IMR-90 (cell line): Measurements from ENCODE around the gene TRIM33. TPM values are rescaled to one million over a fixed set of nuclear protein-coding genes. Genes with fewer than 3 reads are reported as not detected.

Experiments
- ATAC-seq: fragments of 200-7000 bp; cut with Tn5 transposase; 2 replicates; pipeline ENCODE4 v1.9.1; 2020; ENCODE audit warnings: low read depth, mild to moderate bottlenecking, moderate library complexity
- BruUV-seq: library from RNA; stranded (reverse); fragments of 400-500 nt; replicated peaks from 2 replicates; lab custom pipeline; 2021; lab: Mats Ljungman, UMichigan
- CTCF ChIA-PET: fragments of 300-600 bp; formaldehyde crosslinking; extraction: SDS; loops from one replicate; lab custom pipeline; 2021; ENCODE audit warnings: antibody characterized with exemption; lab: Yijun Ruan, JAX
- POLR2A ChIA-PET: fragments of 300-600 bp; sonication (Branson Sonifier 250); formaldehyde crosslinking; loops from one replicate; lab custom pipeline; 2022; ENCODE audit warnings: antibody characterized with exemption; ENCODE audit not compliant: unreplicated experiment; lab: Charles Lee
- DNase-seq: peaks from one replicate; pipeline ENCODE4 v3.0.0; 2013
- H2AFZ ChIP-seq: replicated peaks from 2 replicates; pipeline ENCODE3; 2013; ENCODE audit warnings: low read length, mild to moderate bottlenecking; ENCODE audit not compliant: poor library complexity
- H2AK5ac ChIP-seq: 2 replicates; pipeline ENCODE4 v1.6.1; 2013; ENCODE audit warnings: low read depth, low read length, inconsistent platforms
- H2AK9ac ChIP-seq: replicated peaks from 2 replicates; pipeline ENCODE3; 2013; ENCODE audit warnings: mild to moderate bottlenecking, low read depth, low read length, moderate library complexity; ENCODE audit not compliant: poor library complexity
- H2BK120ac ChIP-seq: 2 replicates; pipeline ENCODE4 v1.6.1; 2013; ENCODE audit warnings: low read depth, low read length, inconsistent platforms
- H2BK15ac ChIP-seq: 3 replicates; pipeline ENCODE4 v1.6.1; 2013; ENCODE audit warnings: low read depth, low read length, inconsistent platforms
- H2BK20ac ChIP-seq: 2 replicates; pipeline ENCODE4 v1.6.1; 2013; ENCODE audit warnings: low read depth, mild to moderate bottlenecking, inconsistent platforms, low read length, moderate library complexity
- H2BK5ac ChIP-seq: 2 replicates; pipeline ENCODE4 v1.6.1; 2013; ENCODE audit warnings: mild to moderate bottlenecking, low read depth, low read length, inconsistent platforms; ENCODE audit not compliant: poor library complexity, severe bottlenecking
- H3K14ac ChIP-seq: replicated peaks from 2 replicates; pipeline ENCODE4 v1.6.1; 2013; ENCODE audit warnings: low read depth, low read length, inconsistent platforms
- H3K18ac ChIP-seq: 2 replicates; pipeline ENCODE4 v1.6.1; 2013; ENCODE audit warnings: low read depth, low read length, control low read depth
- H3K23ac ChIP-seq: 2 replicates; pipeline ENCODE4 v1.6.1; 2013; ENCODE audit warnings: low read depth, low read length, inconsistent platforms
- H3K27ac ChIP-seq: 2 replicates; pipeline ENCODE4 v1.5.1; 2013; ENCODE audit warnings: mild to moderate bottlenecking, control low read depth, low read length; ENCODE audit not compliant: insufficient read depth
- H3K27me3 ChIP-seq: 2 replicates; pipeline ENCODE4 v1.6.1; 2013; ENCODE audit warnings: low read length; ENCODE audit not compliant: control insufficient read depth, insufficient read depth
- H3K36me3 ChIP-seq: 2 replicates; pipeline ENCODE4 v1.6.1; 2013; ENCODE audit warnings: low read length, mixed read lengths; ENCODE audit not compliant: control insufficient read depth, insufficient read depth
- H3K4ac ChIP-seq: 2 replicates; pipeline ENCODE4 v1.6.1; 2013; ENCODE audit warnings: low read depth, low read length, inconsistent platforms
- H3K4me1 ChIP-seq: 2 replicates; pipeline ENCODE4 v1.6.1; 2013; ENCODE audit warnings: low read length, mixed read lengths; ENCODE audit not compliant: control insufficient read depth, insufficient read depth
- H3K4me2 ChIP-seq: 2 replicates; pipeline ENCODE4 v1.6.1; 2013; ENCODE audit warnings: low read depth, mild to moderate bottlenecking, control low read depth, low read length, moderate library complexity
- H3K4me3 ChIP-seq: 2 replicates; pipeline ENCODE4 v1.5.1; 2013; ENCODE audit warnings: low read depth, mild to moderate bottlenecking, control low read depth, low read length, moderate library complexity; ENCODE audit not compliant: insufficient read depth
- H3K56ac ChIP-seq: 2 replicates; pipeline ENCODE4 v1.6.1; 2013; ENCODE audit warnings: low read length, inconsistent platforms; ENCODE audit not compliant: insufficient read depth; ENCODE audit errors: extremely low read depth
- H3K79me1 ChIP-seq, 2 experiments: 2 replicates each; pipeline ENCODE4 v1.6.1; 2013; ENCODE audit warnings: low read length in 2 of 2, inconsistent platforms in 1 of 2, low read depth in 1 of 2
- H3K9ac ChIP-seq: 2 replicates; pipeline ENCODE4 v1.6.1; 2013; ENCODE audit warnings: low read depth, low read length, control low read depth
- H3K9me1 ChIP-seq: 2 replicates; pipeline ENCODE4 v1.6.1; 2013; ENCODE audit warnings: low read length, inconsistent platforms; ENCODE audit not compliant: insufficient read depth
- H3K9me3 ChIP-seq: 2 replicates; pipeline ENCODE4 v1.6.1; 2013; ENCODE audit warnings: low read length; ENCODE audit not compliant: control insufficient read depth, insufficient read depth
- H4K20me1 ChIP-seq: 2 replicates; pipeline ENCODE4 v1.6.1; 2013; ENCODE audit warnings: low read length, inconsistent platforms; ENCODE audit not compliant: insufficient read depth
- H4K5ac ChIP-seq: 2 replicates; pipeline ENCODE4 v1.6.1; 2013; ENCODE audit warnings: mild to moderate bottlenecking, low read depth, low read length, control low read depth
- H4K8ac ChIP-seq, 2 experiments: 2 replicates each; pipeline ENCODE4 v1.6.1; 2013; ENCODE audit warnings: low read depth in 2 of 2, low read length in 2 of 2, control low read depth in 1 of 2, inconsistent platforms in 1 of 2
- H4K91ac ChIP-seq: 2 replicates; pipeline ENCODE4 v1.6.1; 2013; ENCODE audit warnings: low read depth, low read length, inconsistent platforms; ENCODE audit not compliant: insufficient read depth
- BHLHE40 ChIP-seq: fragments of 150-350 bp; IDR thresholded peaks from 2 replicates; pipeline ENCODE4 v1.6.1; 2016; ENCODE audit warnings: mild to moderate bottlenecking, low read depth, low read length
- CEBPB ChIP-seq: IDR thresholded peaks from 2 replicates; pipeline ENCODE4 v1.6.1; 2012; ENCODE audit warnings: low read depth, low read length, improper control_type of control experiment
- CHD1 ChIP-seq: IDR thresholded peaks from 2 replicates; pipeline ENCODE4 v1.6.1; 2012; ENCODE audit warnings: low read depth, low read length, improper control_type of control experiment
- CTCF ChIP-seq: conservative IDR thresholded peaks from 2 replicates; pipeline ENCODE4 v1.5.1; 2012; ENCODE audit warnings: mild to moderate bottlenecking, low read depth, low read length, improper control_type of control experiment
- MAFK ChIP-seq: IDR thresholded peaks from 2 replicates; pipeline ENCODE4 v1.6.1; 2012; ENCODE audit warnings: low read depth, low read length, improper control_type of control experiment
- MAZ ChIP-seq: IDR thresholded peaks from 2 replicates; pipeline ENCODE4 v1.6.1; 2012; ENCODE audit warnings: low read depth, mild to moderate bottlenecking, low read length, improper control_type of control experiment, moderate library complexity, borderline replicate concordance
- MXI1 ChIP-seq: IDR thresholded peaks from 2 replicates; pipeline ENCODE4 v1.6.1; 2012; ENCODE audit warnings: low read depth, mild to moderate bottlenecking, low read length, moderate library complexity, borderline replicate concordance
- NFE2L2 ChIP-seq: fragments of 150-350 bp; IDR thresholded peaks from 2 replicates; pipeline ENCODE4 v1.6.1; 2016; ENCODE audit warnings: low read depth, mild to moderate bottlenecking, low read length
- POLR2A ChIP-seq: IDR thresholded peaks from 2 replicates; pipeline ENCODE4 v1.6.1; 2012; ENCODE audit warnings: mild to moderate bottlenecking, low read depth, low read length
- RCOR1 ChIP-seq: IDR thresholded peaks from 2 replicates; pipeline ENCODE4 v1.6.1; 2012; ENCODE audit warnings: mild to moderate bottlenecking, low read length, improper control_type of control experiment; ENCODE audit not compliant: insufficient replicate concordance
- RFX5 ChIP-seq: IDR thresholded peaks from 2 replicates; pipeline ENCODE4 v1.8.0; 2012; ENCODE audit warnings: low read depth, mild to moderate bottlenecking, low read length, moderate library complexity
- SMC3 ChIP-seq: fragments of 150-350 bp; IDR thresholded peaks from 2 replicates; pipeline ENCODE4 v1.6.1; 2016; ENCODE audit warnings: low read depth, mild to moderate bottlenecking, antibody characterized with exemption, low read length, moderate library complexity
- WGBS, 2 experiments: methylation state at CpG; one replicate each; pipeline versions ENCODE4 v1.1.5 to v1.1.7; 2013; ENCODE audit warnings: missing lambda C conversion rate in 2 of 2; ENCODE audit not compliant: insufficient read length in 1 of 2; ENCODE audit errors: extremely low coverage in 2 of 2; 5-methylcytosine and 5-hydroxymethylcytosine counted together
- dilution Hi-C: fragments of 300-500 bp; cut with HindIII; formaldehyde crosslinking; loops from one replicate; pipeline ENCODE4 v1.14.3; 2018; ENCODE audit warnings: low sequenced_read_pairs; ENCODE audit not compliant: unreplicated experiment
- in situ Hi-C: fragments of 300-500 bp; cut with MboI; formaldehyde crosslinking; loops from 3 replicates; pipeline ENCODE4 v1.14.3; 2019; ENCODE audit warnings: low sequenced_read_pairs, inconsistent platforms, mixed read lengths
- intact Hi-C: fragments of 100-400 bp; cut with micrococcal nuclease; formaldehyde crosslinking; loops from 2 replicates; pipeline ENCODE4 v1.10.0; 2022
- polyA plus RNA-seq, 3 experiments: library from polyadenylated mRNA; depleted of rRNA; stranded (reverse); fragments of >200 nt; gene quantifications; 2 replicates each; pipeline ENCODE4 v1.2.3, GENCODE V29; 2012; ENCODE audit warnings: low replicate concordance in 1 of 3
- total RNA-seq: library from RNA; depleted of rRNA; stranded (reverse); fragments of >200 nt; gene quantifications from 2 replicates; pipeline ENCODE4 v1.2.3, GENCODE V29; 2012
- TF ChIP-seq, protein P1 (sequence below): fragments of 150-350 bp; IDR thresholded peaks from 2 replicates; pipeline ENCODE4 v1.6.1; 2016; ENCODE audit warnings: low read depth, mild to moderate bottlenecking, low read length, moderate library complexity, borderline replicate concordance
- TF ChIP-seq, protein P2 (sequence below): fragments of 150-350 bp; IDR thresholded peaks from 2 replicates; pipeline ENCODE4 v1.6.1; 2017; ENCODE audit warnings: mild to moderate bottlenecking, antibody characterized with exemption, low read length, low read depth

The TRIM33 gene
- total and polyA plus RNA-seq, 2 of the 4 experiments (the other 2 are of a cell fraction), result 9.5 to 40.1 TPM

DNA sequence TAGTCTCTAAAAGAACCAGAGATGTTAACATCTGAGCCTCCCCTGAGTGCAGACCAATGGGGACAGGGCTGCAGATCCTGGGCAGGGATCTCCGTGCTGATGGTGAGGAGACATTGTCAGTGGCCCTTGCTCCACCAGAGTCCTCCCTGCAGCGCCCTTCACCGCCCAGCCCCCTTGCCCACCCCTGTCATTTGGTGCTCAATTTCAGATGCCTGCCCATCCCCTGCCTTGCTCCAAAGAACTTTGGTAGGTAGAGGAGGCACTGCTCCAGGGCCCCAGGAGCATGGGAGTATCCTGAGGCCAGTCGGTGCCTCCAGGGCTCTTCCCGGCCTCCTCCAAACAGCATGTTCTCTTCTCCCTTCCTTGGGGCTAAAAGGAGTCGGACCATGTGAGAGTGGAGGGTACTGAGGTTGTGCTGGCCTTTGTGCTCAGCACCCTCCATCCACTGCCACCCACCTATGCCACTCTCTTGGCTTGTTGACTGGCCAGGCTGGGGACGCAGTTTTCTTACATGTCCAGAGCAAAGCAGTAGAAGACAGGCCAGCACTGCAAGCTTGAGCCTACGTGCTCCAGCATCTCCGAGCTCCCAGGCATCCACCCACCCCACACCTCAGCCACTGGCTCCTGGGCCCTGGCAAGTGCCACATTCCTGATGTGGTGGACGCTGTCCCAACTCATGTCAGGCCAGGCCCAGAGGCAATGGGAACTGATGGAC, 160.1 kb downstream of the TRIM33 start:
- Histone ChIP-seq H3K36me3 (no peaks in the 10 kb centered on the region), H2BK5ac (no peak overlapping the region), H3K56ac (no peak overlapping the region), H2AFZ (no peak overlapping the region), H4K8ac (no peak overlapping the region), H3K9me1 (no peaks in the 10 kb centered on the region), H2BK15ac (no peak overlapping the region), H4K20me1 (no peaks in the 10 kb centered on the region), H3K27ac (no peak overlapping the region), H3K27me3 (peaks cover 5% of the 10 kb centered on the region; the same call in 1 of the 2 replicates), H4K5ac (no peak overlapping the region), H3K4me2 (no peak overlapping the region), H3K79me1 (no peaks in the 10 kb centered on the region), H2BK120ac (no peak overlapping the region), H3K18ac (no peak overlapping the region), H3K4me1 (peaks cover 6% of the 10 kb centered on the region; the same call in 1 of the 2 replicates), H3K23ac (no peak overlapping the region), H3K14ac (no peak overlapping the region), H3K4ac (no peak overlapping the region), H3K4me3 (no peak overlapping the region), H2AK5ac (no peak overlapping the region), H3K9me3 (no peaks in the 10 kb centered on the region), H3K9ac (no peak overlapping the region), H2AK9ac (no peak overlapping the region), H2BK20ac (no peak overlapping the region), H4K91ac (no peak overlapping the region)
- BruUV-seq, result no TSS peak
- TF ChIP-seq CTCF (no peak), NFE2L2 (no peak), MAZ (no peak), BHLHE40 (no peak), SMC3 (no peak), RCOR1 (no peak), MAFK (no peak), POLR2A (no peak), CEBPB (no peak), CHD1 (no peak), MXI1 (no peak), RFX5 (no peak)
- TF ChIP-seq, protein P1, sequence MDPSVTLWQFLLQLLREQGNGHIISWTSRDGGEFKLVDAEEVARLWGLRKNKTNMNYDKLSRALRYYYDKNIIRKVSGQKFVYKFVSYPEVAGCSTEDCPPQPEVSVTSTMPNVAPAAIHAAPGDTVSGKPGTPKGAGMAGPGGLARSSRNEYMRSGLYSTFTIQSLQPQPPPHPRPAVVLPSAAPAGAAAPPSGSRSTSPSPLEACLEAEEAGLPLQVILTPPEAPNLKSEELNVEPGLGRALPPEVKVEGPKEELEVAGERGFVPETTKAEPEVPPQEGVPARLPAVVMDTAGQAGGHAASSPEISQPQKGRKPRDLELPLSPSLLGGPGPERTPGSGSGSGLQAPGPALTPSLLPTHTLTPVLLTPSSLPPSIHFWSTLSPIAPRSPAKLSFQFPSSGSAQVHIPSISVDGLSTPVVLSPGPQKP, result no peak
- TF ChIP-seq, protein P2, sequence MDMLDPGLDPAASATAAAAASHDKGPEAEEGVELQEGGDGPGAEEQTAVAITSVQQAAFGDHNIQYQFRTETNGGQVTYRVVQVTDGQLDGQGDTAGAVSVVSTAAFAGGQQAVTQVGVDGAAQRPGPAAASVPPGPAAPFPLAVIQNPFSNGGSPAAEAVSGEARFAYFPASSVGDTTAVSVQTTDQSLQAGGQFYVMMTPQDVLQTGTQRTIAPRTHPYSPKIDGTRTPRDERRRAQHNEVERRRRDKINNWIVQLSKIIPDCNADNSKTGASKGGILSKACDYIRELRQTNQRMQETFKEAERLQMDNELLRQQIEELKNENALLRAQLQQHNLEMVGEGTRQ, result no peak
- DNase-seq (no peak), ATAC-seq (no peak)
- in situ Hi-C loops (no loop called here), intact Hi-C loops (no loop called here), dilution Hi-C loops (no loop called here)
- no CpG with 5 or more reads among the region's 10 CpGs for WGBS, 2 experiments
- ChIA-PET CTCF (interaction anchor here (0.6 kb wide), 1 partner anchor 185 kb away, joined by 3 read pairs; no protein-coding TSS in a partner anchor), POLR2A (no interaction called here)
